Neural progenitor cell (in vitro differentiated cells): ENCODE data around the gene DAB2.

Experiments
- CTCF ChIP-seq: fragments of 200-600 bp; sonication (generic); IDR thresholded peaks from 2 replicates; pipeline ENCODE4 v1.5.1; 2017; ENCODE audit warnings: antibody characterized with exemption, mild to moderate bottlenecking
- EZH2 ChIP-seq: fragments of 200-600 bp; sonication (generic); IDR thresholded peaks from 2 replicates; pipeline ENCODE4 v1.6.1; 2017; ENCODE audit warnings: antibody characterized with exemption, mild to moderate bottlenecking, moderate library complexity
- EZH2phosphoT487 ChIP-seq: fragments of 200-600 bp; sonication (generic); IDR thresholded peaks from 2 replicates; pipeline ENCODE4 v1.6.1; 2017; ENCODE audit warnings: antibody characterized with exemption

- TF ChIP-seq CTCF = no peak
- TF ChIP-seq EZH2phosphoT487 = no peak
- no peak for TF ChIP-seq EZH2
These were observed 53.5 kb downstream of the DAB2 start for GRCh38 chr5:39371367-39371635.
